Mesenchymal stem cell (in vitro differentiated cells and primary cell): ENCODE data around the gene SOWAHA.
A peak's percentile ranks its signal among the peaks of the same experiment; 100 is the strongest.

Experiments
- DNase-seq: peaks from one replicate; pipeline ENCODE4 v3.0.0-alpha.2; 2013
- H2AFZ ChIP-seq: one replicate; pipeline ENCODE4 v1.6.1; 2013; ENCODE audit warnings: low read depth, mild to moderate bottlenecking, control low read depth, inconsistent platforms, low read length, moderate library complexity
- H2AK5ac ChIP-seq: 2 replicates; pipeline ENCODE4 v1.6.1; 2013; ENCODE audit warnings: low read length, moderate library complexity, mild to moderate bottlenecking, inconsistent platforms; ENCODE audit not compliant: severe bottlenecking
- H2BK120ac ChIP-seq: one replicate; pipeline ENCODE4 v1.6.1; 2013; ENCODE audit warnings: low read depth, mild to moderate bottlenecking, inconsistent platforms, low read length, moderate library complexity
- H2BK12ac ChIP-seq, 2 experiments: one replicate each; pipeline ENCODE4 v1.6.1; 2013; ENCODE audit warnings: inconsistent platforms in 2 of 2, low read length in 2 of 2, mild to moderate bottlenecking in 2 of 2, moderate library complexity in 2 of 2, control low read depth in 1 of 2
- H2BK15ac ChIP-seq: one replicate; pipeline ENCODE4 v1.6.1; 2013; ENCODE audit warnings: mild to moderate bottlenecking, low read depth, inconsistent platforms; ENCODE audit not compliant: poor library complexity, severe bottlenecking
- H2BK5ac ChIP-seq: 2 replicates; pipeline ENCODE4 v1.6.1; 2013; ENCODE audit warnings: low read depth, mild to moderate bottlenecking, low read length, control low read depth, inconsistent platforms; ENCODE audit not compliant: poor library complexity, severe bottlenecking
- H3K14ac ChIP-seq, 2 experiments: one replicate each; pipeline ENCODE4 v1.6.1; 2013; ENCODE audit warnings: inconsistent platforms in 2 of 2, low read length in 2 of 2, control low read depth in 1 of 2, mild to moderate bottlenecking in 1 of 2, moderate library complexity in 1 of 2
- H3K18ac ChIP-seq, 2 experiments: one replicate each; pipeline ENCODE4 v1.6.1; 2013; ENCODE audit warnings: inconsistent platforms in 2 of 2, low read length in 2 of 2, control low read depth in 1 of 2, low read depth in 1 of 2, mild to moderate bottlenecking in 1 of 2
- H3K23ac ChIP-seq, 2 experiments: one replicate each; pipeline ENCODE4 v1.6.1; 2013; ENCODE audit warnings: inconsistent platforms in 2 of 2, low read length in 2 of 2, mild to moderate bottlenecking in 2 of 2, moderate library complexity in 2 of 2, control low read depth in 1 of 2
- H3K27ac ChIP-seq: 2 replicates; pipeline ENCODE4 v1.5.1; 2013; ENCODE audit warnings: mild to moderate bottlenecking, moderate library complexity, low read length, control low read depth, inconsistent platforms; ENCODE audit not compliant: poor library complexity, severe bottlenecking
- H3K27me3 ChIP-seq, 2 experiments: 2 replicates each; pipeline versions ENCODE4 v1.6.1 to v1.7.0; 2013; ENCODE audit warnings: low read length in 2 of 2, mild to moderate bottlenecking in 2 of 2, moderate library complexity in 2 of 2, control low read depth in 1 of 2, inconsistent platforms in 1 of 2; ENCODE audit not compliant: control insufficient read depth in 1 of 2, insufficient read depth in 1 of 2
- H3K36me3 ChIP-seq, 2 experiments: 2 replicates each; pipeline versions ENCODE4 v1.6.1 to v1.7.0; 2013; ENCODE audit warnings: low read length in 2 of 2, control low read depth in 1 of 2, inconsistent platforms in 1 of 2, low read depth in 1 of 2, mild to moderate bottlenecking in 1 of 2; ENCODE audit not compliant: insufficient read depth in 2 of 2, control insufficient read depth in 1 of 2
- H3K4ac ChIP-seq, 2 experiments: one replicate each; pipeline ENCODE4 v1.6.1; 2013; ENCODE audit warnings: inconsistent platforms in 2 of 2, low read length in 2 of 2, mild to moderate bottlenecking in 2 of 2, moderate library complexity in 2 of 2, control low read depth in 1 of 2, low read depth in 1 of 2
- H3K4me1 ChIP-seq: 2 replicates; pipeline ENCODE4 v1.6.1; 2013; ENCODE audit warnings: low read depth, low read length, control low read depth; ENCODE audit not compliant: control insufficient read depth, insufficient read depth
- H3K4me2 ChIP-seq: 2 replicates; pipeline ENCODE4 v1.6.1; 2013; ENCODE audit warnings: low read length, mild to moderate bottlenecking, inconsistent platforms; ENCODE audit not compliant: poor library complexity, severe bottlenecking
- H3K4me3 ChIP-seq, 2 experiments: 2 replicates each; pipeline versions ENCODE4 v1.5.1 to v1.7.0; 2013; ENCODE audit warnings: low read length in 2 of 2, mild to moderate bottlenecking in 2 of 2, control low read depth in 1 of 2, low read depth in 1 of 2; ENCODE audit not compliant: insufficient read depth in 1 of 2
- H3K79me1 ChIP-seq: replicated peaks from 2 replicates; pipeline ENCODE4 v1.6.1; 2013; ENCODE audit warnings: mild to moderate bottlenecking, control low read depth, low read length, inconsistent platforms; ENCODE audit not compliant: poor library complexity, severe bottlenecking
- H3K9ac ChIP-seq: 2 replicates; pipeline ENCODE4 v1.7.0; 2013; ENCODE audit warnings: mild to moderate bottlenecking, low read length, moderate library complexity
- H3K9me3 ChIP-seq: 2 replicates; pipeline ENCODE4 v1.7.0; 2013; ENCODE audit warnings: mild to moderate bottlenecking, low read length; ENCODE audit not compliant: control insufficient read depth
- H4K8ac ChIP-seq: one replicate; pipeline ENCODE4 v1.6.1; 2013; ENCODE audit warnings: inconsistent platforms, mild to moderate bottlenecking, low read length, moderate library complexity
- H4K91ac ChIP-seq: one replicate; pipeline ENCODE4 v1.6.1; 2013; ENCODE audit warnings: mild to moderate bottlenecking, low read length, inconsistent platforms
- WGBS: methylation state at CpG from one replicate; pipeline ENCODE4 v1.1.7; 2013; ENCODE audit warnings: mixed read lengths; 5-methylcytosine and 5-hydroxymethylcytosine counted together

Gene SOWAHA

DNA sequence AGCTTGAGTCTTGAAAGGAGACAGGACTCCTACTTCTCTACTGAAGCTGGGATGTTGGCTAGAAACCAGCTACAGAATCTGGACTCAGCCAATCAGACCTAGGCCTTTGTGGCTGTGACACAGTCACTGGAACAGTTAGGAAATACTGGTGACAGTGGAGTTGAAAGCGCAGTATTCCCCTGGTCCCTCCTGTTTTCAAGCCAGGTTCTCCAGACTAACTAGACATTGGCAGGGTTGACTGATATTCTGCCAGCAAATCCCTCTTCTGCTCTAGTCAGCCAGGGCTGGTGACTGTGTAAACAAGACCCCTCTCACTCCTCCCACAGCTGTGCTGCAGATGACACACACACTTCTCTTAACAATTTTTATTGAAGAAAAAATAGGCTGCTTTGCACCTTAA, 8.7 kb downstream of the SOWAHA start:
- H2BK120ac ChIP-seq, result no peak overlapping the region
- H2BK5ac ChIP-seq, result no peak overlapping the region
- no peaks in the 10 kb centered on the region for H3K79me1 ChIP-seq
- peaks cover 11% of the 10 kb centered on the region for H3K4me1 ChIP-seq
- H4K8ac ChIP-seq, result no peak overlapping the region
- DNase-seq, result peak; percentile 78
- no peak overlapping the region for H2AFZ ChIP-seq
- H3K4ac ChIP-seq, result peak overlapping the region in 1 of 2 experiments; percentile 20
- H3K36me3 ChIP-seq, result peaks cover 11% of the 10 kb centered on the region in 2 experiments
- no peak overlapping the region for H2BK12ac ChIP-seq
- H2BK15ac ChIP-seq, result no peak overlapping the region
- WGBS, result 100% methylated on average over 1 of the region's 1 CpG
- H3K9ac ChIP-seq, result no peak overlapping the region
- H3K9me3 ChIP-seq, result no peaks in the 10 kb centered on the region
- H3K23ac ChIP-seq, result no peak overlapping the region
- no peaks in the 10 kb centered on the region for H3K27me3 ChIP-seq
- H3K4me3 ChIP-seq, result no peak overlapping the region
- no peak overlapping the region for H3K27ac ChIP-seq
- H3K18ac ChIP-seq, result no peak overlapping the region
- H3K14ac ChIP-seq, result no peak overlapping the region
- no peak overlapping the region for H3K4me2 ChIP-seq
- H4K91ac ChIP-seq, result no peak overlapping the region
- no peak overlapping the region for H2AK5ac ChIP-seq

- peak overlapping the region; percentile 11 to 78 for H3K18ac ChIP-seq
- DNase-seq, result peak; percentile 44
- peak overlapping the region; percentile 45 for H4K8ac ChIP-seq
- H2AK5ac ChIP-seq, result no peak overlapping the region
- H3K27me3 ChIP-seq, result no peaks in the 10 kb centered on the region
- H2BK12ac ChIP-seq, result peak overlapping the region in 1 of 2 experiments; percentile 29
- H3K4me1 ChIP-seq, result peaks cover 11% of the 10 kb centered on the region
- 16% methylated on average over 56 of the region's 68 CpGs for WGBS
- H3K4ac ChIP-seq, result peak overlapping the region; percentile 20 to 32
- no peak overlapping the region for H3K9ac ChIP-seq
- no peaks in the 10 kb centered on the region for H3K9me3 ChIP-seq
- H3K27ac ChIP-seq, result no peak overlapping the region
- H2BK120ac ChIP-seq, result no peak overlapping the region
- no peak overlapping the region for H2BK15ac ChIP-seq
- H2BK5ac ChIP-seq, result no peak overlapping the region
- H3K36me3 ChIP-seq, result peaks cover 11% of the 10 kb centered on the region in 2 experiments
- H3K23ac ChIP-seq, result peak overlapping the region in 1 of 2 experiments; percentile 34
- H3K4me3 ChIP-seq, result peak overlapping the region; percentile 40 to 41
- H3K4me2 ChIP-seq, result peak overlapping the region; percentile 70
- H4K91ac ChIP-seq, result peak overlapping the region; percentile 52
- peaks cover under 1% of the 10 kb centered on the region for H3K79me1 ChIP-seq
- H2AFZ ChIP-seq, result peak overlapping the region; percentile 92
- peak overlapping the region in 1 of 2 experiments; percentile 53 for H3K14ac ChIP-seq
These were observed 9.8 kb downstream of the SOWAHA start for GRCh38 chr5:132822650-132823480.

DNA sequence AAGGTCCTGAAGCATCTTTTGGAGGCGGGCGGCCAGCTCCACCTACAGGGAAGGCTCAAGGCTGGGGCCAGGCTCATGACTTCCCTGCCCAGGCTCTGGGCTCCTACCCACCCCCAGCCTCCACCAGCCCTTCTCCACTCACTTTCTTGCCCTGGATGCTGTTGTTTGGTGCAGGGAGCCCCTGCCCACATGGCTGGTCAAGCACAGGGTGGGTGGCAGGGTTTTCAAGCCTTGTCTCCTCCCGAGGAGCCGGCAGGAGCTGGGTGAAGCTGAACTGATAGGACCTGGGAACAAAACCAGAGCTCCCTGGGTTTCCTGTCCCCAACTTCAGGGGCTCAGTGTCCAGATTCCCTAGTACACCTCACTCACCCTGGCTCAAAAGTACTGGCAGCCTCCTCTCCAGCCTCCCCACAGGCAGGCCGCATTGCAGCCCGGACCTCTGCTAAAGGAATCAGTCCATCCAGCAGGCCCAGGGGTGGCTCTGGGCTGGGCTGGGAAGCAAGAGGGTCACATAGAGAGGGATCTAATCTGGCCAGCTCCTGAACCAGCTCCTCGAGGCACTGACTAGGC, 10.5 kb downstream of the SOWAHA start:
- Histone ChIP-seq H3K14ac (no peak overlapping the region), H2BK120ac (no peak overlapping the region), H3K9me3 (no peaks in the 10 kb centered on the region), H2BK5ac (no peak overlapping the region), H4K8ac (peak overlapping the region; percentile 45), H3K23ac (no peak overlapping the region), H2AFZ (peak overlapping the region; percentile 92), H3K9ac (no peak overlapping the region), H2AK5ac (no peak overlapping the region), H3K4me3 (peak overlapping the region in 1 of 2 experiments; percentile 40), H4K91ac (no peak overlapping the region), H3K4ac (no peak overlapping the region), H3K36me3 (peaks cover 11% of the 10 kb centered on the region in 2 experiments), H2BK15ac (no peak overlapping the region), H3K79me1 (peaks cover 3% of the 10 kb centered on the region), H3K4me2 (peak overlapping the region; percentile 70), H3K18ac (peak overlapping the region; percentile 23 to 78), H3K4me1 (peaks cover 11% of the 10 kb centered on the region), H3K27ac (no peak overlapping the region), H3K27me3 (no peaks in the 10 kb centered on the region), H2BK12ac (no peak overlapping the region)
- 68% methylated on average over 7 of the region's 7 CpGs for WGBS
- no peak for DNase-seq

DNA sequence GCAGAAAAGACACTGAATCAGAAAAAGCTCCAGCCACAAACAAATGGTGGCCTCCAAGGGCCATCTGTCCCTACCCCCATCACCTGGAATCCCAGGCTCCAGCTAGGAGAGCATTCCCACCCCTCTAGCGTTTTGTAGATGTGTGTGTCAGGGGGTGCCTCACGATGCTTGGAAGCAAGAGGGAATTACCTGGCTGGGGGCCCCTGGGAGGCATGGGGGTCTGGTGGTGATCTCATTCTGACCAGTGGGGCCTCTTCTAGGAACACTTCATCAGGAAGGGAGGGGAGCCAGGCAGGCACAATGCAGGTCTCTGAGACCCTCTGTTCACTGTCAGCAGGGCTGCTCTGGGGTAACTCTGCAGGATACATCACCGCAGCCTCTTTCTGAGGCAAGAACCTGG, 11.3 kb downstream of the SOWAHA start:
- H2BK5ac ChIP-seq, result no peak overlapping the region
- H3K14ac ChIP-seq, result no peak overlapping the region
- WGBS, result 95% methylated on average over 3 of the region's 3 CpGs
- H3K9ac ChIP-seq, result no peak overlapping the region
- H3K9me3 ChIP-seq, result no peaks in the 10 kb centered on the region
- H2BK15ac ChIP-seq, result no peak overlapping the region
- H3K4me1 ChIP-seq, result peaks cover 12% of the 10 kb centered on the region
- no peak overlapping the region for H3K4me3 ChIP-seq
- H2BK12ac ChIP-seq, result no peak overlapping the region
- H2AK5ac ChIP-seq, result no peak overlapping the region
- H3K36me3 ChIP-seq, result peaks cover 11 to 14% of the 10 kb centered on the region in 2 experiments
- H3K23ac ChIP-seq, result no peak overlapping the region
- no peak overlapping the region for H2BK120ac ChIP-seq
- H3K4me2 ChIP-seq, result no peak overlapping the region
- H4K91ac ChIP-seq, result no peak overlapping the region
- no peak overlapping the region for H4K8ac ChIP-seq
- DNase-seq, result no peak
- no peak overlapping the region for H3K4ac ChIP-seq
- H3K79me1 ChIP-seq, result peaks cover 7% of the 10 kb centered on the region
- no peak overlapping the region for H2AFZ ChIP-seq
- H3K27me3 ChIP-seq, result no peaks in the 10 kb centered on the region
- H3K18ac ChIP-seq, result no peak overlapping the region
- H3K27ac ChIP-seq, result no peak overlapping the region
